B cell (primary cell): ENCODE results near the gene ATG13. TPM values are rescaled to one million over a fixed set of nuclear protein-coding genes. Genes with fewer than 3 reads are reported as not detected.

Experiments
- ATAC-seq: fragments of 200-7000 bp; cut with Tn5 transposase; one replicate; pipeline ENCODE4 v1.10.0; 2021; ENCODE audit warnings: low read depth, mild to moderate bottlenecking, moderate number of reproducible peaks, moderate library complexity
- CTCF ChIA-PET: fragments of 350-600 bp; sonication (Branson Sonifier 250); formaldehyde crosslinking; loops from one replicate; lab custom pipeline; 2021; ENCODE audit warnings: antibody characterized with exemption, inconsistent platforms; lab: Charles Lee
- POLR2A ChIA-PET: fragments of 350-600 bp; sonication (Branson Sonifier 250); formaldehyde crosslinking; loops from one replicate; lab custom pipeline; 2021; ENCODE audit warnings: antibody characterized with exemption; lab: Charles Lee
- DNase-seq: peaks from one replicate; pipeline ENCODE4 v3.0.0; 2013
- H2AFZ ChIP-seq: 2 replicates; pipeline ENCODE4 v1.6.1; 2012; ENCODE audit warnings: mild to moderate bottlenecking, low read depth, low read length; ENCODE audit not compliant: insufficient read depth, poor library complexity, severe bottlenecking
- H3K27ac ChIP-seq, 2 donors: 1 replicate in 1 of 2; 2 replicates in 1 of 2; pipeline ENCODE4 v1.5.1; 2012 to 2013; ENCODE audit warnings: low read length in 2 of 2, mild to moderate bottlenecking in 2 of 2, moderate library complexity in 1 of 2
- H3K27me3 ChIP-seq, 4 experiments: fragments of 200-600 bp in 1 of 4; sonication (generic) in 1 of 4; replicated peaks in 1 of 4; 1 replicate in 2 of 4; 2 replicates in 2 of 4; pipeline versions ENCODE4 v1.6.1 to v1.7.0; 2013 to 2016; ENCODE audit warnings: low read length in 3 of 4, mild to moderate bottlenecking in 2 of 4, mixed read lengths in 1 of 4, moderate library complexity in 1 of 4; ENCODE audit not compliant: insufficient read depth in 4 of 4, control insufficient read depth in 3 of 4; ENCODE audit errors: control extremely low read depth in 1 of 4
- H3K36me3 ChIP-seq, 2 experiments: replicated peaks in 1 of 2; 1 replicate in 1 of 2; 2 replicates in 1 of 2; pipeline versions ENCODE4 v1.6.1 to v1.7.1; 2013; ENCODE audit warnings: low read length in 1 of 2; ENCODE audit not compliant: insufficient read depth in 2 of 2, control insufficient read depth in 1 of 2; ENCODE audit errors: control extremely low read depth in 1 of 2, extremely low read depth in 1 of 2
- H3K4me1 ChIP-seq, 2 donors: fragments of 200-600 bp in 1 of 2; sonication (generic) in 1 of 2; 1 replicate in 1 of 2; 2 replicates in 1 of 2; pipeline versions ENCODE4 v1.5.1 to v1.6.1; 2013 to 2017; ENCODE audit warnings: low read length in 2 of 2; ENCODE audit not compliant: control insufficient read depth in 2 of 2, insufficient read depth in 2 of 2
- H3K4me2 ChIP-seq: replicated peaks from 2 replicates; pipeline ENCODE3; 2012; ENCODE audit warnings: mild to moderate bottlenecking, low read depth, low read length; ENCODE audit not compliant: poor library complexity, severe bottlenecking
- H3K4me3 ChIP-seq, 5 experiments: fragments of 200-600 bp in 1 of 5; sonication (generic) in 1 of 5; 1 replicate in 3 of 5; 2 replicates in 2 of 5; pipeline versions ENCODE4 v1.5.1 to v1.7.0; 2011 to 2016; ENCODE audit warnings: low read length in 4 of 5, mild to moderate bottlenecking in 4 of 5, low read depth in 2 of 5, control low read depth in 1 of 5, moderate library complexity in 1 of 5; ENCODE audit not compliant: insufficient read depth in 1 of 5; ENCODE audit errors: control extremely low read depth in 1 of 5, extremely low read depth in 1 of 5
- H3K79me2 ChIP-seq: fragments of 200-600 bp; sonication (generic); one replicate; pipeline ENCODE4 v1.6.0; 2016; ENCODE audit warnings: low read length; ENCODE audit not compliant: control insufficient read depth, insufficient read depth
- H3K9ac ChIP-seq: fragments of 200-600 bp; sonication (generic); 2 replicates; pipeline ENCODE4 v1.6.1; 2017; ENCODE audit warnings: mild to moderate bottlenecking, low read length, moderate library complexity
- H3K9me3 ChIP-seq, 3 donors: one replicate each; pipeline versions ENCODE4 v1.6.1 to v1.7.1; 2013; ENCODE audit warnings: low read length in 2 of 3; ENCODE audit not compliant: control insufficient read depth in 2 of 3, insufficient read depth in 1 of 3; ENCODE audit errors: control extremely low read depth in 1 of 3
- H4K20me1 ChIP-seq: 2 replicates; pipeline ENCODE4 v1.6.0; 2012; ENCODE audit warnings: mild to moderate bottlenecking, low read length; ENCODE audit not compliant: insufficient read depth, control insufficient read depth, poor library complexity, severe bottlenecking
- H3K27ac Mint-ChIP-seq: one replicate; pipeline ENCODE4 v1.8.0; 2021; ENCODE audit warnings: mixed read lengths
- H3K27me3 Mint-ChIP-seq: one replicate; pipeline ENCODE4 v1.8.0; 2021; ENCODE audit warnings: mixed read lengths
- H3K4me1 Mint-ChIP-seq: one replicate; pipeline ENCODE4 v1.8.0; 2021; ENCODE audit warnings: mixed read lengths
- H3K4me3 Mint-ChIP-seq: one replicate; pipeline ENCODE4 v1.8.0; 2021; ENCODE audit warnings: mixed read lengths
- H3K9me3 Mint-ChIP-seq: one replicate; pipeline ENCODE4 v1.8.0; 2022; ENCODE audit warnings: mixed read lengths; ENCODE audit not compliant: insufficient read depth
- CTCF ChIP-seq: fragments of 200-600 bp; IDR thresholded peaks from one replicate; pipeline ENCODE4 v1.8.0; 2022; ENCODE audit warnings: antibody characterized with exemption, mild to moderate bottlenecking
- EZH2 ChIP-seq: IDR thresholded peaks from 2 replicates; pipeline ENCODE4 v1.6.1; 2012; ENCODE audit warnings: borderline replicate concordance, low read depth, mild to moderate bottlenecking, moderate library complexity, low read length; ENCODE audit not compliant: insufficient read depth, poor library complexity, severe bottlenecking
- WGBS: methylation state at CpG from one replicate; pipeline ENCODE4 v1.1.5; 2013; ENCODE audit warnings: missing lambda C conversion rate; ENCODE audit not compliant: insufficient coverage; 5-methylcytosine and 5-hydroxymethylcytosine counted together
- intact Hi-C: fragments of 100-400 bp; cut with micrococcal nuclease; formaldehyde crosslinking; loops from one replicate; pipeline ENCODE4 v1.10.0; 2022
- polyA plus RNA-seq: library from polyadenylated mRNA; depleted of rRNA; stranded (reverse); fragments of >200 nt; gene quantifications from 2 replicates; pipeline ENCODE4 v1.2.3, GENCODE V29; 2012
- total RNA-seq, 2 donors: library from RNA; stranded (reverse); fragments of 120-200 nt in 1 of 2; gene quantifications; 1 replicate in 1 of 2; 2 replicates in 1 of 2; pipeline versions ENCODE4 v1.2.3 to v1.2.4, GENCODE V29; 2013 to 2022

The ATG13 gene
- total and polyA plus RNA-seq, 2 donors (not counting 1 experiment from before 2014, with no cell fraction given): 48.5 to 88.8 TPM

DNA sequence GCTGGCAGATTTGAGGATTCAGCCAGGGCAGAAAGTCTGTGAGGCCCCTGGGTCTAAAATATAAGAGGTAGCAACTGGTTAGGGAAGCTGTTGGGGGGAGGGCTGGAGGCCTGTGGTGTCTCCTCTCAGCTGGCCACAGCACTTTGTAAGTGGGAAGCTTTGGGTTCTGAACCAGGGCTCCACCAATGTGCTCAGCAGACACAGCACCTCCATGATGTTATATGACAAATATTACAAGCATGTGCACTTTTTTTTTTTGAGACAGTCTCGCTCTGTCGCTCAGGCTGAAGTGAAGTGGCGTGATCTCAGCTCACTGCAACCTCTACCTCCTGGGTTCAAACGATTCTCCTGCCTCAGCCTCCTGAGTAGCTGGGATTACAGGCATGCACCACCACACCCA is 75.1 kb downstream of the ATG13 start:
- ChIA-PET CTCF (no interaction called here), POLR2A (no interaction called here)
- no peaks in the 10 kb centered on the region for H3K27me3 Mint-ChIP-seq
- ATAC-seq (no peak), DNase-seq (no peak)
- 90% methylated on average over 4 of the region's 4 CpGs for WGBS
- Histone ChIP-seq H3K27me3 (no peaks in the 10 kb centered on the region), H2AFZ (no peak overlapping the region), H3K9me3 (no peaks in the 10 kb centered on the region), H3K4me2 (no peak overlapping the region), H3K4me1 (peaks cover 0 to 1% of the 10 kb centered on the region in 2 donors), H4K20me1 (peaks cover 44% of the 10 kb centered on the region), H3K9ac (no peak overlapping the region), H3K27ac (no peak overlapping the region), H3K79me2 (peaks cover 55% of the 10 kb centered on the region), H3K4me3 (no peak overlapping the region), H3K36me3 (peaks cover 4 to 65% of the 10 kb centered on the region in 2 experiments)
- H3K4me3 Mint-ChIP-seq: no peak overlapping the region
- peaks cover 3% of the 10 kb centered on the region for H3K4me1 Mint-ChIP-seq
- intact Hi-C loops: no loop called here
- H3K9me3 Mint-ChIP-seq: no peaks in the 10 kb centered on the region
- no peak overlapping the region for H3K27ac Mint-ChIP-seq
- no peak for TF ChIP-seq EZH2
- no peak for TF ChIP-seq CTCF

DNA sequence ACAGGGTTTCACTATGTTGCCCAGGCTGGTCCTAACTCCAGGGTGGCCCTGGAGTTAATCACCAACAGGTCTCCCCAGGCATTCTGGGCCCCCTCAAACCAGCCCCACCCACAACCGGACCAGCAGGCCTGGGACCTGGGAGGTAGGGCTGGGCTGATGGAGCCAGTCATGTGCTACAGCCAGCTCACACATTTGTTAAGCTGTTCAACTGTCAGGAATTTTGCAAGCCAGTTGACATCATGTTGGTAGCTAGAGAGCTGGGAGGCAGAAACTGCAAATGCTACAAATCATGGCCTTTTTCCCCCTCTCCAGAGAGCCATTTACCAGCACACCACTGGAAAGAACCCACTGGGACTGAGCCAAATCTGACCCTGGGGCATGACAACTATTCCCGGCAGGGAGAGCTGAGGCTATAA is 76.3 kb downstream of the ATG13 start:
- WGBS: 92% methylated on average over 1 of the region's 2 CpGs
- ATAC-seq: no peak
- intact Hi-C loops: no loop called here
- ChIA-PET CTCF (interaction anchor here (0.7 kb wide), 1 partner anchor 45 kb away, joined by 4 read pairs; no protein-coding TSS in a partner anchor), POLR2A (no interaction called here)
- Histone ChIP-seq H3K4me1 (peaks cover 5 to 10% of the 10 kb centered on the region in 2 donors), H3K27me3 (no peaks in the 10 kb centered on the region), H3K4me2 (no peak overlapping the region), H2AFZ (no peak overlapping the region), H3K27ac (no peak overlapping the region), H4K20me1 (peaks cover 55% of the 10 kb centered on the region), H3K9me3 (no peaks in the 10 kb centered on the region), H3K79me2 (peaks cover 67% of the 10 kb centered on the region), H3K4me3 (no peak overlapping the region), H3K36me3 (peaks cover 6 to 57% of the 10 kb centered on the region in 2 experiments), H3K9ac (no peak overlapping the region)
- H3K27ac Mint-ChIP-seq: no peak overlapping the region
- H3K9me3 Mint-ChIP-seq: no peaks in the 10 kb centered on the region
- DNase-seq: no peak
- no peaks in the 10 kb centered on the region for H3K27me3 Mint-ChIP-seq
- TF ChIP-seq CTCF: no peak
- TF ChIP-seq EZH2: no peak
- H3K4me1 Mint-ChIP-seq: peaks cover 11% of the 10 kb centered on the region
- H3K4me3 Mint-ChIP-seq: no peak overlapping the region
